HG02678 (cell line): ENCODE measurements around the gene NAA16.

Experiments used
- ATAC-seq: cut with Tn5 transposase; IDR thresholded peaks from one replicate; pipeline ENCODE4 v1.9.1; 2021; ENCODE audit warnings: mild to moderate bottlenecking, moderate library complexity; ENCODE audit not compliant: unreplicated experiment

NAA16 gene

GRCh38 chr13:41302743-41303142, 8.3 kb upstream of the NAA16 start:
- no peak for ATAC-seq

DNA sequence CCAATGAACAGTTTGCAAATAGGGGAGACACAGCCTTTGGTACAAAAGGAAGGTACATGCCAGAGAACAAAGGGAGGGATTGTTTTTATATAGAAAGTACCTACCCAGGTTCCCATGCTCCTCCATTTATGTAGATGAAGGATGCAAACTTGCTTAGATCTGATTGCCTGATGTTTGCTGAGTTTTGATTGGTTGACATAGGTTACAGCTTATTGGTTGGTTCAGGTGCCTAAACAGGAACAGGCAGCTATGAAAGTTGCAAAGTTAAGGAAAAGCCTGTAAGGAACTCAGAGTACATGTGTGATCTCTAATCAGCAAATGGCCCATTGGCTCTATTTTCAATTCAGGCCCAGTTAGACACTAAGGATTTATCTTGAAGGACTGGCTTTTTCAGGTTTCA, 6.5 kb upstream of the NAA16 start:
- no peak for ATAC-seq

DNA sequence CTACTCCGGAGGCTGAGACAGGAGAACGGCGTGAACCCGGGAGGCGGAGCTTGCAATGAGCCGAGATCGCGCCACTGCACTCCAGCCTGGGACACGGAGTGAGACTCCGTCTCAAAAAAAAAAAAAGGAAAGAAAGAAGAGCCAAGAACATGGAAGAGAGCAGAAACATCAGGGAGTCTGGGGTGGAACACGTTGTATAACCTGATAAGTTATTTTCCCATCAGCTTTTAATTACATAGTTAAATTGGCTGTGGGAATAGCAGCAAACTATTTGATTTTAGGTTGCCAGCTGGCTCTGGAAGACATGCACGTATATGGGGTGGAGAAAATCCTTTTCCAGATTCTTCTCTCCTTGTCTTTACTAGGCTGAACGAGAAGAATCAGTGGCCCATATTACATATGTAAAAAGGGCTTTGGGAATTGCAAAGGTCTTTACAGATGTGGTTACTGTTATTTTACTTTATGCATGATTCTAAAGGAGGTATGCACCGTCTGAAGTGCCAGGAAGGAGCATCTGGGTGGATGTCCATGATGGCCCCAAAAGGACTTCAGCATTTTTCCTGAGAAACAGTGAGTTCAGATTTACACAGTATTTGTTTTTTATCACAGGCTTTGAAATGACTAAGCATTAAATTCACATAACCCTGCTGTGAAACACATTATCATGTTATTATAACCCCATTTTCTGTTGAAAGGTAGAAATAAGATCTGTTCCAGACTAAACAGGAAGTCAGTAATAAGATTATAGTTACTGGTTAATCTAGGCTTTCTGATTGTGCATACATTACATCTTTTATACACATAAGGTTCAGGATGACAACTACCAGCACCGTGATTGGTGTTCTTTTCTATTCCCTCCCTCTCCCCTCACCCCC, 4.6 kb upstream of the NAA16 start:
- no peak for ATAC-seq

DNA sequence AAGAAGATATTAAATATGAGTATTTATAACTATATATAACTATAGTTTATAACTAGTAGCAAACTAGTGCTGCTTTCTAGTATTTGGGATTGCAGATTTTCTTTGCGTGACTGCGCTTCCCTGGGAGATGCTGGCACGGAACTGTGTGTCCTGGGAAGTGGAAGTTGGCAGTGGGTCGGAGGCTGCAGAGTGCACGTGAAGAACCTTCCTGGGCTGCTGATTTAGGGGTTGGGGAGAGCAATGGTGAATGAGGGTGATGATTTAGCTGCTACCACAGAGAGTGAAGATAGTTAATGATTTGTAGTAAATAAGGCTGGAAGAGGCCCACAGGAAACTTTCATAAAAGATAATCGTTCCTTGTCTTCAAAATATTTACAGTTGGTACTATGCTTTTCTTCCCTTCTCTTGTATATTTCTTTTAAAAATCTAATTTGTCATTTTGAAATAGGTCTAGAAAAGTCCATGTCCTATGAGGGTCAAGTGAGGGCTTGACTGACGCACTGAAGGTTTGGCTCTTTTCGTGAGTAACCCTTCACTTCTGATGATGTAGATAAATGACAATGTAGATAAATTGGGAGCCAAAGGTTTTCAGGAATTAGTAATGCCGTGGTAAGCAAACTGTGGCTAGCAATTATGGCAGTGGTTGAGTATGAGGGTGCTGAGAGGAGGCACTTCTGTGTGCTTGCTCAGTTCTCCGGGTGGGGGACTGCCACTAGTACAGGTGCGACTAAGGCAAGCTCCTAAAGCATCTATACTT, 3.0 kb upstream of the NAA16 start:
- ATAC-seq: no peak

DNA sequence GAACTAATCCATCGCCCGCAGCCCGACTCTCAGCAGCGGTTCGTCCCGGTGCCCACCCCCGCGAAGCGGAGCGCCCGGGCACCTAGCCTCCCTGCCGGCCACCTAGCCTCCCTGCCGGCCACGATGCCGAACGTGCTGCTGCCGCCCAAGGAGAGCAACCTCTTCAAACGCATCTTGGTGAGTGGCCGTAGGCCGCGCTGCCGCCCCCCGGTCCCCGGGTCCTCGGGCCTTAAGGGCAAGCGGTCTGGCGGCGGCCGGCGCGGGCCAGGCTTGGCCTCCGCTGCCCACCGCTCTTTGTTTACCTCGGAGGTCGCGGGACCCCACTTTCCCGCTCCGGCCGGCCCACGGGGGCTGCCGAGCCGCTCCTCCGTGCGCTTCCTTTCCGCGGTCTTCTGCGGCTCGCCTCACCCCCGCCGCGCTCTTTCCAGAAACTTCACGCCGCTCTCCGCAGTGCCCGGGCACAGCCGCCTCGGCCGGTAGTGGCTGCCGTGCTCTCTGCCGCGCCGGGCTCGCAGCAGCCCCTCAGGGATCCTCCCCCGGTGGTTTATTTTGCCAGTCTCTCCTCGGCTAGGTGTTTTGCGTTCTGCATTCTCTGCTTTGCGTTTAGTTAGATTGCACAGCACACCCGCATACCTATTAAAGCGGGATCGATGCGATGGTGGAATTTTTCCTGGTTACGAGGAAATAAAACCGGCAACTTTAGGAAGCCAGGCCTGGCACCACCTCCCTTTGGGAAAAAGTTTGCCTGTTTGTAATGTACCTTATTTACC, 524 bp downstream of the NAA16 start:
- ATAC-seq: peak; percentile 59

- ATAC-seq: no peak
These were observed 1.1 kb downstream of the NAA16 start for GRCh38 chr13:41312176-41312500.

DNA sequence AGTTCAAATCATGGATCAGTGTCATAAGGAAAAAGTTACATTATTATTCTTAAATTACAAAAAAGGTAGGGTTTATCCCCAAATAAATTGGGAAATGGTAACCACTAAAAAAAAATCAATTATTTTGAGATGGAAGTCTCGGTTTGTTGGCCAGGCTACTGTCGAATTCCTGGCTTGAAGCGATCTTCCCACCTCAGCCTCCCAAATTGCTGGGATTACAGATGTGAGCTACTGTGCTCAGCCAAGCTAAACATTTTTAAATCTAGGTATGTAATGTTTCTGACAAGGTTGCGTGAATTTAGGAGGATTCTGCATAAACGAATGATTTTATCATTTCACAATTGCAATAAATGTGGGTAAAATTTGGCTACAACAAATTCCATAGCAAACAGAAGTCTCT, 2.0 kb downstream of the NAA16 start:
- no peak for ATAC-seq

- no peak for ATAC-seq
These were observed 2.7 kb downstream of the NAA16 start for GRCh38 chr13:41313659-41314197.

GRCh38 chr13:41315443-41316047, 4.5 kb downstream of the NAA16 start:
- ATAC-seq: no peak

DNA sequence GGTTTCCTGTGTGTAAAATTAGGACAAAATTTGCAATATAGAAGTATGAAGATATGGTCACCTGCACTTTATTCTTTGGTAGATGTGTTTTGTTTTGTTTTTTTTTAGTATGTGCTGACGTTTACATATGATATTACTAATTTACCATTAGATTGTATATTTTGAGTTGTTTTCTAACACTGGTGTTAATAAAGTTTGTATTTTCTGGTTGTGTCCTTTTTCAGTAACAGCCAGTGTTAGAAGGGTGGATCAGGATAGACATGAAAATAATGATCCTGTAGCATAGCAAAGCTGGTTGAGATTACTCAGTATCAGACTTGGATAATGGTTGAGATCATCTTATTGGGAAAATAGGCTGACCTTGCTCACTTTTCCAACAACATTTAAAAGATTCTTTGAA, 6.2 kb downstream of the NAA16 start:
- no peak for ATAC-seq

DNA sequence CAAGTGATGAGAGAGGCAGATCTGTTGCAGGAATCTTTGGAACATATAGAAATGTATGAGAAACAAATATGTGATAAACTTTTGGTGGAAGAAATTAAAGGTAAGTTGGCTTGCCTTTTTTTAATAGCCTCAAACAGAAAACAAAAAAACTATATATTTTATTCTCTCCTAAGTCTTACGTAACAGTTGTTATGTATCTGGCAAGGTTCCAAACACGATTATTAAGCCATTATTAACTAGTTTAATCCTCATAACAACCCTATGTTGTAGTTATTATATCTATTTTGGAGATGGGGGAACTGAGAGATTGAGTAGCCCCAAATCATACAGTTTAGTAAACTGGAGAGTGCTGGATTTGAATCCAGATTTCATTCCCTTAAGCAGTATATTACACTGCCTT, 14.7 kb downstream of the NAA16 start:
- ATAC-seq: no peak

GRCh38 chr13:41326661-41327060, 15.6 kb downstream of the NAA16 start:
- ATAC-seq: no peak

DNA sequence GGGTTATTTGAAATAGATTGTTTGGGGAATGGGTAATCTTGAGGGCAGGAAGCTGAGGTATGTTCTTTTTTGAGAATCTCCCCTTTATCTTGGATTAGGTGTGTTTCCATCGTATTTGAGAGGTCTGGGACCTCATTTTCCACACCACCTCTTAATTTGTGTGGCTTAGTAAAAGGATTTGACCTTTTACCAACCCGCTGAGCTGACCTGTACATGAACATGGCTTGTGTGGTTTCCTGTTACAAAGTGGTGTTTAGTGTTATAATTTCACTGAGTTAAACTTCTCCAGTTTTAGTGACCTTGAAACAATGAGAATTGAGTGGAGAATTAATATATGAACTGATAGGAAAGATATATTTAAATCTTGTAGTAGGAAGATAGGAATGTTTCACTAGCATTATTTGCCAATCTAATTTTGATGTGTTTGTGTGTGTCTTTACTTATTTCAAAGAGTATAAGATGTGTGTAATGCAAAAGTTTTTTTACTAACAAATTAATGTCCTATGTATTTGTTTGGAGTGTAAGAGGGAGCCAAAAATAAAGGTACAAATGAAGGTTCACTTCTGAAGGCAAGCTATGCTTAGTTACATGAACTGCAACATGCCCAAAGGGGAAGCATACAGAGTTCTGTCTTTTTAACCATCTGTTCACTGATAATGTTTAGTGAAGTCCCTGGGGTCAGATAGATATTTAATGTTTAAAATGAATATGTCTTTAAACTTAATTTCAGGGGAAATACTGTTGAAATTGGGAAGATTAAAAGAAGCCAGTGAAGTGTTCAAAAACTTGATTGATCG, 17.1 kb downstream of the NAA16 start:
- ATAC-seq: no peak

- no peak for ATAC-seq
These were observed 21.8 kb downstream of the NAA16 start for GRCh38 chr13:41332829-41333228.

GRCh38 chr13:41334810-41335209, 23.7 kb downstream of the NAA16 start:
- no peak for ATAC-seq

- ATAC-seq: no peak
These were observed 33.3 kb downstream of the NAA16 start for GRCh38 chr13:41344358-41344757.

DNA sequence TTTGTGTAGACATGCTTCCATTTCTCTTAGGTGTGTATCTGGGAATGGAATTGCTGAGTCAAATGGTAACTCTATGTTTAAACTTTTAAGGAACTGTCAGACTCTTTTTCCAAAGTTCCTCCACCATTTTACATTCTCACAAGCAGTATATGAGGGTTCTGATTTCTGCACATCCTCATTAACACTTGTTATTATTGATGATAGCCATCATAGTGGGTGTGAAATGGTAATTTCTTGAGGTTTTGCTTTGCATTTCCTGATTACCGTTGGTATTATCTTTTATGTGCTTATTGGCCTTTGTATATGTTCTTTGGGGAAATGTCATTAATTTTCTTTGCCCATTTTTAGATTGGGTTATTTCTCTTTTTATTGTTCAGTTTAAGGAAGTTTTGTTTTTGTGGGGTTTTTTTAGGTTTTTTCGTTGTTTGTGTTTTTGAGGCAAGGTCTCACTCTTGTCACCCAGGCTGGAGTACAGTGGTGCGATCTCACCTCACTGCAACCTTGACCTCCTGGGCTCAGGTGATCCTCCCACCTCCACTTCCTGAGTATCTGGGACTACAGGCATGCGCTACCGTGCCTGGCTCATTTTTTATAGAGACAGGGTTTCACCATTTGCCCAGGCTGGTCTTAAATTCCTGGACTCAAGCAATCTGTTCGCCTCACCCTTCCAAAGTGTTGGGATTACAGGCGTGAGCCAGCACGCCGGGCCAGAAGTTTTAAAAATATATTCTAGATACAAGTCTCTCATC, 34.3 kb downstream of the NAA16 start:
- ATAC-seq: no peak

GRCh38 chr13:41345914-41346589, 35.0 kb downstream of the NAA16 start:
- ATAC-seq: no peak
